GM12801 (cell line): ENCODE measurements around the gene FCGBP.

ENCODE experiments used
- CTCF ChIP-seq: IDR thresholded peaks from one replicate; pipeline ENCODE4 v1.5.1; 2011; ENCODE audit warnings: control low read depth; ENCODE audit not compliant: insufficient read length; ENCODE audit errors: extremely low read depth

Gene FCGBP

GRCh38 chr19:39951686-39952085 lies 17.3 kb upstream of the FCGBP start:
- TF ChIP-seq CTCF, result no peak

- no peak for TF ChIP-seq CTCF
Observed at GRCh38 chr19:39951065-39951650, 16.7 kb upstream of the FCGBP start.

GRCh38 chr19:39949026-39949747 lies 14.8 kb upstream of the FCGBP start:
- no peak for TF ChIP-seq CTCF

GRCh38 chr19:39946532-39946931 lies 12.1 kb upstream of the FCGBP start:
- no peak for TF ChIP-seq CTCF

- TF ChIP-seq CTCF, result no peak
Observed at GRCh38 chr19:39943586-39943985, 9.2 kb upstream of the FCGBP start.

- no peak for TF ChIP-seq CTCF
Observed at GRCh38 chr19:39942366-39942730, 7.9 kb upstream of the FCGBP start.

- no peak for TF ChIP-seq CTCF
Observed at GRCh38 chr19:39941615-39942365, 7.4 kb upstream of the FCGBP start.
